Occipital lobe (tissue), 2 donors: ENCODE results near the gene ENPP6. TPM values are rescaled to one million over a fixed set of nuclear protein-coding genes. Genes with fewer than 3 reads are reported as not detected.

ENCODE experiments used
- DNase-seq: peaks from one replicate; lab custom pipeline; 2025; lab: John Stamatoyannopoulos, UW
- total RNA-seq: library from RNA; depleted of rRNA; stranded (reverse); fragments of >200 nt; gene quantifications from one replicate; pipeline ENCODE4 v1.2.3, GENCODE V29; 2014

ENPP6 gene
- total RNA-seq, 1 donor from 2014 or later, result 0.94 TPM

- no peak for DNase-seq
Measured at GRCh38 chr4:184104419-184105101, 113.1 kb downstream of the ENPP6 start.

- no peak for DNase-seq
Measured at GRCh38 chr4:184103527-184104264, 114.0 kb downstream of the ENPP6 start.

GRCh38 chr4:184102927-184103326, 114.7 kb downstream of the ENPP6 start:
- DNase-seq, result no peak

- no peak for DNase-seq
Measured at GRCh38 chr4:184102488-184102887, 115.2 kb downstream of the ENPP6 start.

- DNase-seq, result no peak
Measured at GRCh38 chr4:184101711-184102110, 116.0 kb downstream of the ENPP6 start.

GRCh38 chr4:184100297-184100885, 117.3 kb downstream of the ENPP6 start:
- peak; percentile 14 for DNase-seq

GRCh38 chr4:184099535-184099966, 118.1 kb downstream of the ENPP6 start:
- DNase-seq, result peak; percentile 52

- no peak for DNase-seq
Measured at GRCh38 chr4:184099000-184099399, 118.7 kb downstream of the ENPP6 start.

- no peak for DNase-seq
Measured at GRCh38 chr4:184097815-184098214, 119.9 kb downstream of the ENPP6 start.

GRCh38 chr4:184097241-184097605, 120.5 kb downstream of the ENPP6 start:
- DNase-seq, result peak; percentile 43

- DNase-seq, result no peak
Measured at GRCh38 chr4:184096561-184097240, 121.0 kb downstream of the ENPP6 start.

- DNase-seq, result no peak
Measured at GRCh38 chr4:184094532-184095159, 123.0 kb downstream of the ENPP6 start.

- no peak for DNase-seq
Measured at GRCh38 chr4:184091986-184092385, 125.7 kb downstream of the ENPP6 start.

GRCh38 chr4:184090571-184090970, 127.1 kb downstream of the ENPP6 start:
- DNase-seq, result no peak

GRCh38 chr4:184080674-184081073, 137.0 kb downstream of the ENPP6 start:
- DNase-seq, result no peak

GRCh38 chr4:184074677-184075388, 142.8 kb downstream of the ENPP6 start:
- DNase-seq, result no peak

- no peak for DNase-seq
Measured at GRCh38 chr4:184067931-184068554, 149.6 kb downstream of the ENPP6 start.

GRCh38 chr4:184066584-184067300, 150.9 kb downstream of the ENPP6 start:
- DNase-seq, result no peak

GRCh38 chr4:184064877-184065276, 152.8 kb downstream of the ENPP6 start:
- DNase-seq, result no peak

GRCh38 chr4:184062769-184063168, 154.9 kb downstream of the ENPP6 start:
- DNase-seq, result no peak
